NT2/D1 (cell line): ENCODE data around the gene PKP1.

ENCODE experiments used
- DNase-seq: peaks from one replicate; pipeline ENCODE4 v3.0.0-alpha.2; 2011; ENCODE audit warnings: low read depth, low spot score
- H3K27me3 ChIP-seq: 2 replicates; pipeline ENCODE4 v1.6.0; 2011; ENCODE audit warnings: mild to moderate bottlenecking; ENCODE audit not compliant: insufficient read length, insufficient read depth
- H3K36me3 ChIP-seq: 2 replicates; pipeline ENCODE4 v1.6.1; 2011; ENCODE audit warnings: mild to moderate bottlenecking, low read length, mixed read lengths; ENCODE audit not compliant: insufficient read depth, insufficient read length
- H3K4me1 ChIP-seq: 2 replicates; pipeline ENCODE4 v1.5.1; 2011; ENCODE audit not compliant: insufficient read depth, insufficient read length
- H3K4me3 ChIP-seq: 2 replicates; pipeline ENCODE4 v1.5.1; 2011; ENCODE audit warnings: low read depth; ENCODE audit not compliant: insufficient read length
- H3K9ac ChIP-seq: 2 replicates; pipeline ENCODE4 v1.6.0; 2011; ENCODE audit warnings: low read depth; ENCODE audit not compliant: insufficient read length
- H3K9me3 ChIP-seq: 2 replicates; pipeline ENCODE4 v1.5.1; 2011; ENCODE audit warnings: mild to moderate bottlenecking, low read length; ENCODE audit not compliant: insufficient read depth
- SUZ12 ChIP-seq: IDR thresholded peaks from 2 replicates; pipeline ENCODE4 v1.6.1; 2011; ENCODE audit not compliant: insufficient read length, insufficient read depth; ENCODE audit errors: extremely low read depth
- YY1 ChIP-seq: IDR thresholded peaks from 2 replicates; pipeline ENCODE4 v1.6.1; 2011; ENCODE audit not compliant: insufficient read length, insufficient read depth
- ZNF274 ChIP-seq: IDR thresholded peaks from 2 replicates; pipeline ENCODE4 v1.6.1; 2011; ENCODE audit warnings: mild to moderate bottlenecking, low read depth, low read length

Gene PKP1

GRCh38 chr1:201268604-201269151 is 14.6 kb upstream of the PKP1 start:
- Histone ChIP-seq H3K27me3 (peaks cover 9% of the 10 kb centered on the region), H3K4me1 (peaks cover 7% of the 10 kb centered on the region), H3K36me3 (no peaks in the 10 kb centered on the region), H3K9ac (no peak overlapping the region), H3K9me3 (no peaks in the 10 kb centered on the region), H3K4me3 (no peak overlapping the region)
- no peak for DNase-seq
- TF ChIP-seq YY1 (no peak), SUZ12 (no peak), ZNF274 (no peak)

DNA sequence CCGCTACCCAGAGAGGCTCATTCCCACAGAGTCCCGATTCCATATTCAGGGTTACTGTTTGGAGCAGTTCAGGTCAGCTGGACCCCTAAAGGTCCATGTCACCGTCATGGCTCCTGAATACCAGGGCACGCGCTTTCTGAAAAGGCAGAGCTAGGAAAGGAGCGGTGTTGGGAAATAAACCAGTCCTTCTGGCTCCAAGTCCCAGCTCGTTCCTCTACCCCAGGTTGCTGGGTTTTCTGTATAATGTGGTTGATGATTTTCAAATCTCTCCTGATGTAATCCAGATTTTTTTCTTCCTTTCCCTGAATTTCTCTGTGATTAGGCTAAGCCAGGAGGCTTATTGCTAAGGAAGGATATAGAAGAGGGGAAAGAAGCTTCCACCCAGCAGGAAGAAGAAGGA is 14.0 kb upstream of the PKP1 start:
- no peak for TF ChIP-seq ZNF274
- TF ChIP-seq YY1 = no peak
- no peak for TF ChIP-seq SUZ12
- H3K4me3 ChIP-seq = no peak overlapping the region
- no peak overlapping the region for H3K9ac ChIP-seq
- no peaks in the 10 kb centered on the region for H3K36me3 ChIP-seq
- H3K9me3 ChIP-seq = no peaks in the 10 kb centered on the region
- H3K4me1 ChIP-seq = peaks cover 7% of the 10 kb centered on the region
- DNase-seq = no peak
- peaks cover 9% of the 10 kb centered on the region for H3K27me3 ChIP-seq

DNA sequence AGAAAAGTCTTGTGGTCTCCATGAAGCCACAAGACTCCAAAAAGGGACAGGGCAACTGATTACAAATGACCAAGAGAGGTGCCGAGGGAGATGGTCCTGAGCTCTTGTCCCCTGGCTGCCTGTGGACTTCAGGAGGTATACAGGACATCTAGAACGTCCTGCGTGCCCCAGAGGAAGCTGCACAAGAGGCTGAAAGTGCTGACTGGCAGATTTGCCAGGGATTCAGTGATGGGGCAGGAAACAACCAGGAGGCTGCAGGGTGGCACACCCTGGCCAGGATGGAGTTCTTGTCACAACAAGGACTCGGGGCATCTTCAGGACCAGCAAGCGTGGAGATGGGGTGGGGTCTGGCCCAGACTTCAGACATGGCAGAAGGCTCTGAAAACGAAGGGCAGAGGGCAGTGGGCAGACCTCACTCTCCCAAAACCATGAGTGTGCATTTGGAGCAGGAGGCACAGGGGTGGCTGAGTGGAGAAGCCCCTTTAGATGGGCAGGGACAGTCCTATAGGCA is 13.4 kb upstream of the PKP1 start:
- peaks cover 9% of the 10 kb centered on the region for H3K27me3 ChIP-seq
- no peak overlapping the region for H3K9ac ChIP-seq
- H3K36me3 ChIP-seq = no peaks in the 10 kb centered on the region
- TF ChIP-seq YY1 (no peak), ZNF274 (no peak), SUZ12 (no peak)
- H3K9me3 ChIP-seq = no peaks in the 10 kb centered on the region
- H3K4me1 ChIP-seq = peaks cover 7% of the 10 kb centered on the region
- no peak for DNase-seq
- no peak overlapping the region for H3K4me3 ChIP-seq

DNA sequence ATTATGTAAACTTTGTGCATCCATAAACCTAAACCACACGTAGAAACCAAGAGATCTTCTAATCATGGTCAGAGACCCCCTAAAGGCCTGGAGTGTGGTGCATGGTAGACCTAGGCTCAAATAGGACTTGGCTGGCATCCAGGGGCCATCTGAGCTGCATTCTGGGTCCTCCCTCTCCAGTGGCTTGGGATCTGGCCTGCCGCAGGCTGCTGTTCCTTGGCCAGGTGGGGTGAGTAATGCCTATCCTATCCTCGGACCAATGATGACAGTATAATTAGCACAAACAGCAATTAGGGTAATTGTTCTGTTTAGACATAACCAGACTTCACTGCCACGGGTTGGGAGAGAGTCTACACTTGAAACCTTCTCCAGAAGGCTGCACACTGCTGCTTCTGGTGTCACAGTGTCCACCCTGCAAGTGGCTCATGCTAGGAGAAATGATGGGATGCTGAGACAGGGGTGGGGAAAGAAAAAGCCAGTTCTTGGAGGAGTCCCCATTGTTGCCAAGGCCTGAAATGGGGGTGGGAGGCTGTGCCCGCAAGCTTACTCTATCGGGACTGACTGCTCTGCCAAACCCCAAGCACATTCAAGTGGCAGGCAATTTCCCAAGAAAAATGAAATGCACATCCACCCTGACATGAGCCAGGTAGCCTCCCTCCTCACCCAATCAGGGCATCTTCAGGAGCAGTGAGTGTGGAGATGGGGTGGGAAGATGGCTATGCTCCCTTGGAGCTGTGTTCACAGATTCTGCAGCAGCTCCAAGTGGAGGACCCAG is 12.5 kb upstream of the PKP1 start:
- H3K27me3 ChIP-seq = peaks cover 9% of the 10 kb centered on the region
- no peak for TF ChIP-seq SUZ12
- no peak for TF ChIP-seq ZNF274
- no peak for TF ChIP-seq YY1
- H3K4me1 ChIP-seq = peaks cover 7% of the 10 kb centered on the region
- no peak for DNase-seq
- H3K36me3 ChIP-seq = no peaks in the 10 kb centered on the region
- H3K4me3 ChIP-seq = no peak overlapping the region
- H3K9ac ChIP-seq = no peak overlapping the region
- no peaks in the 10 kb centered on the region for H3K9me3 ChIP-seq

GRCh38 chr1:201272799-201273198 is 10.5 kb upstream of the PKP1 start:
- TF ChIP-seq ZNF274 = no peak
- no peak for TF ChIP-seq YY1
- no peak for TF ChIP-seq SUZ12
- H3K4me3 ChIP-seq = no peak overlapping the region
- peaks cover 11% of the 10 kb centered on the region for H3K4me1 ChIP-seq
- no peaks in the 10 kb centered on the region for H3K36me3 ChIP-seq
- H3K27me3 ChIP-seq = peaks cover 5% of the 10 kb centered on the region
- peak; percentile 59 for DNase-seq
- no peaks in the 10 kb centered on the region for H3K9me3 ChIP-seq
- H3K9ac ChIP-seq = no peak overlapping the region

GRCh38 chr1:201274616-201275252 is 8.6 kb upstream of the PKP1 start:
- Histone ChIP-seq H3K27me3 (peaks cover 5% of the 10 kb centered on the region), H3K4me3 (no peak overlapping the region), H3K36me3 (no peaks in the 10 kb centered on the region), H3K4me1 (peaks cover 11% of the 10 kb centered on the region), H3K9me3 (no peaks in the 10 kb centered on the region), H3K9ac (no peak overlapping the region)
- DNase-seq = no peak
- TF ChIP-seq ZNF274 (no peak), SUZ12 (no peak), YY1 (no peak)

DNA sequence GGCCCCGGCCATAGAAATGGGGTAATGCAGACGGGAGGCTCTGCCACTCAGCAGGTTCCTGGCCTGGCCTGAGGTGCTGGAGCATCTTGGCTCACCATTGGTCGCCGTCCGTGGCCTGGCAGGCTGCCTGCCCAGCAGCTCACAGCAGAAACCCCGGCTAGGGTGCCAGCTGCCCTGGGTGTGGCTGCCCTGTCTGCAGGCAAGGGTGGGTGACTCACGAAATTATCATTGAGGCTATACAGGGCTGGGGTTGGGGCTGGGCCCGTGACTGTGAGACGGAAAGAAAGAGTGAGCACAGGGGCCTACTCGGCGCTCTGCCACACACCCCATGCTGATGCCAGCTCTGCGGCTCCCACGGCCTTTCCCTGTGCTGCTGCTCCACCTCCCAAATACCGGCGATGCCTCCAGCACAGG is 8.0 kb upstream of the PKP1 start:
- Histone ChIP-seq H3K27me3 (peaks cover 5% of the 10 kb centered on the region), H3K9me3 (no peaks in the 10 kb centered on the region), H3K9ac (no peak overlapping the region), H3K4me1 (peaks cover 13% of the 10 kb centered on the region), H3K36me3 (no peaks in the 10 kb centered on the region), H3K4me3 (no peak overlapping the region)
- TF ChIP-seq SUZ12 = no peak
- DNase-seq = no peak

- H3K4me3 ChIP-seq = no peak overlapping the region
- no peaks in the 10 kb centered on the region for H3K27me3 ChIP-seq
- TF ChIP-seq YY1 (no peak), SUZ12 (no peak), ZNF274 (no peak)
- H3K36me3 ChIP-seq = no peaks in the 10 kb centered on the region
- no peak overlapping the region for H3K9ac ChIP-seq
- peaks cover 13% of the 10 kb centered on the region for H3K4me1 ChIP-seq
- H3K9me3 ChIP-seq = no peaks in the 10 kb centered on the region
- DNase-seq = no peak
Observed at GRCh38 chr1:201276891-201277290, 6.4 kb upstream of the PKP1 start.
